MCF 10A (cell line): ENCODE results near the gene LRRK1. TPM values are rescaled to one million over a fixed set of nuclear protein-coding genes. Genes with fewer than 3 reads are reported as not detected.

Source experiments
- BruUV-seq: library from RNA; stranded (reverse); fragments of 400-500 nt; replicated peaks from 2 replicates; lab custom pipeline; 2021; lab: Mats Ljungman, UMichigan
- CTCF ChIA-PET: fragments of 300-600 bp; sonication (Branson Sonifier 250); formaldehyde crosslinking; extraction: SDS; loops from one replicate; lab custom pipeline; 2021; ENCODE audit warnings: antibody characterized with exemption, inconsistent platforms; lab: Yijun Ruan, JAX
- POLR2A ChIA-PET: fragments of 300-600, 350-650 bp; sonication (Branson Sonifier 250); formaldehyde crosslinking; extraction: SDS; loops from one replicate; lab custom pipeline; 2020; ENCODE audit warnings: antibody characterized with exemption, inconsistent platforms; lab: Yijun Ruan, JAX
- DNase-seq: peaks from one replicate; pipeline ENCODE4 v3.0.0-alpha.2; 2018; ENCODE audit not compliant: unreplicated experiment
- H3K27ac Mint-ChIP-seq: one replicate; pipeline ENCODE4 v1.8.0; 2022; ENCODE audit warnings: mild to moderate bottlenecking, low read depth, mixed read lengths; ENCODE audit not compliant: unreplicated experiment
- H3K27me3 Mint-ChIP-seq: one replicate; pipeline ENCODE4 v1.8.0; 2022; ENCODE audit warnings: mixed read lengths; ENCODE audit not compliant: insufficient read depth, unreplicated experiment
- H3K36me3 Mint-ChIP-seq: one replicate; pipeline ENCODE4 v1.8.0; 2022; ENCODE audit warnings: mild to moderate bottlenecking, moderate library complexity, mixed read lengths; ENCODE audit not compliant: insufficient read depth, unreplicated experiment
- H3K4me1 Mint-ChIP-seq: one replicate; pipeline ENCODE4 v1.8.0; 2022; ENCODE audit warnings: mixed read lengths; ENCODE audit not compliant: insufficient read depth, unreplicated experiment
- H3K4me3 Mint-ChIP-seq: one replicate; pipeline ENCODE4 v1.8.0; 2022; ENCODE audit warnings: mild to moderate bottlenecking, moderate library complexity, mixed read lengths; ENCODE audit not compliant: unreplicated experiment
- H3K9me3 Mint-ChIP-seq: one replicate; pipeline ENCODE4 v1.8.0; 2022; ENCODE audit warnings: mixed read lengths; ENCODE audit not compliant: unreplicated experiment
- intact Hi-C: fragments of 100-400 bp; cut with micrococcal nuclease; formaldehyde crosslinking; loops from 2 replicates; pipeline ENCODE4 v1.14.1; 2022
- total RNA-seq: library from RNA; stranded (reverse); gene quantifications from 2 replicates; pipeline ENCODE4 v1.2.3, GENCODE V29; 2022
- TF ChIP-seq, protein P1 (sequence below): fragments of 200-600 bp; IDR thresholded peaks from one replicate; pipeline ENCODE4 v1.8.0; 2022; ENCODE audit warnings: antibody characterized with exemption, mild to moderate bottlenecking; ENCODE audit not compliant: unreplicated experiment

Gene LRRK1
- total RNA-seq, 1 experiment from 2014 or later = 15.4 TPM

DNA sequence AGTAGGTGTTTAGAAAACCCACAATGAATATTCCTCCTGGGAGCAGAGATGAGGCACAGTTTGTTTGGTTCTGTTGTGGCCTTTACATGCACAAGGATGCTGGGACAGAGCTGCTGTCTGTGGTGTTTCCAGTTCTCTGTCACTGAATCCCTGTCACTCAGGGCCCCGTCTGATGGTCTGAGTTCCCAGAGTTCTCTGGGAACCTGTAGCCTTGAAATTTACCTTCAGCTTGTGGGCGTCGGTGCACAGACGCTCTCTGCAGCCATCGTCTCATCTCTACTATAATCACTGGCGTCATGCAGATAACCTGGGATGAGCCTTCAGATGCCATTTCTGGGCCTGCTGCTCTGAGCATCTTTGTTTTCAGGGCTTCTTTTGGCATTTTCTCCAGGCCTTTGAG, 81.9 kb downstream of the LRRK1 start:
- H3K27me3 Mint-ChIP-seq = no peaks in the 10 kb centered on the region
- POLR2A ChIA-PET = no interaction called here
- no peak for DNase-seq
- no peak overlapping the region for H3K27ac Mint-ChIP-seq
- H3K9me3 Mint-ChIP-seq = peaks cover 7% of the 10 kb centered on the region
- peaks cover 7% of the 10 kb centered on the region for H3K36me3 Mint-ChIP-seq
- TF ChIP-seq, protein P1, sequence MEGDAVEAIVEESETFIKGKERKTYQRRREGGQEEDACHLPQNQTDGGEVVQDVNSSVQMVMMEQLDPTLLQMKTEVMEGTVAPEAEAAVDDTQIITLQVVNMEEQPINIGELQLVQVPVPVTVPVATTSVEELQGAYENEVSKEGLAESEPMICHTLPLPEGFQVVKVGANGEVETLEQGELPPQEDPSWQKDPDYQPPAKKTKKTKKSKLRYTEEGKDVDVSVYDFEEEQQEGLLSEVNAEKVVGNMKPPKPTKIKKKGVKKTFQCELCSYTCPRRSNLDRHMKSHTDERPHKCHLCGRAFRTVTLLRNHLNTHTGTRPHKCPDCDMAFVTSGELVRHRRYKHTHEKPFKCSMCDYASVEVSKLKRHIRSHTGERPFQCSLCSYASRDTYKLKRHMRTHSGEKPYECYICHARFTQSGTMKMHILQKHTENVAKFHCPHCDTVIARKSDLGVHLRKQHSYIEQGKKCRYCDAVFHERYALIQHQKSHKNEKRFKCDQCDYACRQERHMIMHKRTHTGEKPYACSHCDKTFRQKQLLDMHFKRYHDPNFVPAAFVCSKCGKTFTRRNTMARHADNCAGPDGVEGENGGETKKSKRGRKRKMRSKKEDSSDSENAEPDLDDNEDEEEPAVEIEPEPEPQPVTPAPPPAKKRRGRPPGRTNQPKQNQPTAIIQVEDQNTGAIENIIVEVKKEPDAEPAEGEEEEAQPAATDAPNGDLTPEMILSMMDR = no peak
- CTCF ChIA-PET = interaction anchor here (0.6 to 2.8 kb wide), 2 partner anchors 8 to 86 kb away, joined by 3 to 13 read pairs; no protein-coding TSS in a partner anchor
- no TSS peak for BruUV-seq
- H3K4me1 Mint-ChIP-seq = no peaks in the 10 kb centered on the region
- intact Hi-C loops = no loop called here
- H3K4me3 Mint-ChIP-seq = no peak overlapping the region

DNA sequence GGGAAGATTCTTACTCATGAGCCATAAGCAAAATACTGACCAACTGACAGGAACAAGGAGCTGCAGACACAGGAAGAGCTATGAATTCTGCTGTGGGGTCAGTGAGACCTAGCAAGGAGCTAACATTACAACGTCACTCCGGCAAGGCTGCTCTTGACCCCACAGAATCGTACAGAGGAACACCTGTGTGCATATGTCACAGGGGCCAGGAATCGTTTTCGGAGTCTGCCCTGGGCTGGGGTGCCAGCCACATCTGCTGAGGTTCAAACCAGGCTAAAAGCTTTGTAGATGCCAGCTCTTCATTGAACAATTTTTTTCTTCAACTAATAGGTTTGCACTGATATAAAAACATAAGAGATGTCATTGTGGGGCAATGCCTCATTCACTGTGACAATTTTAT, 82.6 kb downstream of the LRRK1 start:
- H3K4me3 Mint-ChIP-seq = no peak overlapping the region
- DNase-seq = no peak
- no TSS peak for BruUV-seq
- H3K4me1 Mint-ChIP-seq = peaks cover 3% of the 10 kb centered on the region
- H3K27me3 Mint-ChIP-seq = no peaks in the 10 kb centered on the region
- intact Hi-C loops = no loop called here
- TF ChIP-seq, protein P1 = no peak
- ChIA-PET CTCF (interaction anchor here (0.6 to 1.0 kb wide), 5 partner anchors 18 to 383 kb away, joined by 3 to 5 read pairs (median 4); no protein-coding TSS in a partner anchor), POLR2A (no interaction called here)
- H3K36me3 Mint-ChIP-seq = peaks cover 7% of the 10 kb centered on the region
- H3K27ac Mint-ChIP-seq = no peak overlapping the region
- peaks cover 7% of the 10 kb centered on the region for H3K9me3 Mint-ChIP-seq

DNA sequence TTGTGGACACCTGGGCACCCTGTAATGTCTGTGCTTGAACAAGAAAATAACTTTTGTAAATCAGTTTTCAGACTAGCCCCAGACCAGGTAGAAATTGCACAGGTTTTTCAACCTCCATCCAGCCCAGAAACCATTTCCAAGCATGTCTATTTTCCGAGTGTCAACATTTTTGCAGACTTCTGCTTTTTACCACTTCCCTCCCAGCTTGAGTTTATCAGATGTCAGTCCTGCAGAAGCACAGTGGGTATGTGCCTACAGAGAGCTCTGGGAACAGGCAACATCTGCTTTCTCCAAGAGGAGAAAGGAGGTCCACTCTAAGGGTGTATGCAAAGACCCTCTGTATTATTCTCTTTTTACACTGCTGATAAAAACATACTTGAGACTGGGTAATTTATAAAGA, 83.9 kb downstream of the LRRK1 start:
- no TSS peak for BruUV-seq
- H3K9me3 Mint-ChIP-seq = peaks cover 7% of the 10 kb centered on the region
- H3K27ac Mint-ChIP-seq = no peak overlapping the region
- CTCF ChIA-PET = interaction anchor here (0.8 to 2.6 kb wide), 3 partner anchors 10 to 86 kb away, joined by 3 to 20 read pairs (median 5); no protein-coding TSS in a partner anchor
- DNase-seq = no peak
- peaks cover 11% of the 10 kb centered on the region for H3K4me1 Mint-ChIP-seq
- no peaks in the 10 kb centered on the region for H3K27me3 Mint-ChIP-seq
- peaks cover 7% of the 10 kb centered on the region for H3K36me3 Mint-ChIP-seq
- TF ChIP-seq, protein P1 = no peak
- POLR2A ChIA-PET = interaction anchor here (0.9 kb wide), 1 partner anchor 85 kb away, joined by 3 read pairs; no protein-coding TSS in a partner anchor
- H3K4me3 Mint-ChIP-seq = no peak overlapping the region
- intact Hi-C loops = no loop called here

DNA sequence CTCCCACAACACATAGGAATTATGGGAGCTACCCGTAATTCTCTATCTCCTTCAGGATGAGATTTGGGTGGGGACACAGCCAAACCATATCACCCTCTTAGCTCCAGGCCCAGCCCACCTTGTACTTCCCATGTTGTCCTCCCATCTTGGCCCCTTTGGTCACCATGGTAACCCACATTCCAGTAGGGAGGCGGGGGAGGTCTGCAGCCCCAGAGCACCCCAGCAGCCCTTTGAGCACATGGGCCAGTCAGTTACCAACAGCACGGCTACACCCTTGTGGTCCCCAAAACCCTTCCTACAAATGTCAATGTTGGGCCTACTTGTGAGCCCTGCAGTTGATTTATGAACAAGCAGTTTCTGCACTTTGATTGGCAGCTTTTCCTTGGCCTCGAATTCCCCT, 84.5 kb downstream of the LRRK1 start:
- H3K27ac Mint-ChIP-seq = no peak overlapping the region
- TF ChIP-seq, protein P1 = no peak
- peaks cover 7% of the 10 kb centered on the region for H3K9me3 Mint-ChIP-seq
- ChIA-PET POLR2A (no interaction called here), CTCF (interaction anchor here (0.7 to 2.6 kb wide), 5 partner anchors 12 to 304 kb away, joined by 4 to 20 read pairs (median 5); no protein-coding TSS in a partner anchor)
- intact Hi-C loops = no loop called here
- H3K27me3 Mint-ChIP-seq = no peaks in the 10 kb centered on the region
- peaks cover 11% of the 10 kb centered on the region for H3K4me1 Mint-ChIP-seq
- H3K36me3 Mint-ChIP-seq = peaks cover 2% of the 10 kb centered on the region
- no TSS peak for BruUV-seq
- H3K4me3 Mint-ChIP-seq = no peak overlapping the region
- DNase-seq = no peak
